Measurements from ENCODE around the gene SMTNL2.

The SMTNL2 gene

DNA sequence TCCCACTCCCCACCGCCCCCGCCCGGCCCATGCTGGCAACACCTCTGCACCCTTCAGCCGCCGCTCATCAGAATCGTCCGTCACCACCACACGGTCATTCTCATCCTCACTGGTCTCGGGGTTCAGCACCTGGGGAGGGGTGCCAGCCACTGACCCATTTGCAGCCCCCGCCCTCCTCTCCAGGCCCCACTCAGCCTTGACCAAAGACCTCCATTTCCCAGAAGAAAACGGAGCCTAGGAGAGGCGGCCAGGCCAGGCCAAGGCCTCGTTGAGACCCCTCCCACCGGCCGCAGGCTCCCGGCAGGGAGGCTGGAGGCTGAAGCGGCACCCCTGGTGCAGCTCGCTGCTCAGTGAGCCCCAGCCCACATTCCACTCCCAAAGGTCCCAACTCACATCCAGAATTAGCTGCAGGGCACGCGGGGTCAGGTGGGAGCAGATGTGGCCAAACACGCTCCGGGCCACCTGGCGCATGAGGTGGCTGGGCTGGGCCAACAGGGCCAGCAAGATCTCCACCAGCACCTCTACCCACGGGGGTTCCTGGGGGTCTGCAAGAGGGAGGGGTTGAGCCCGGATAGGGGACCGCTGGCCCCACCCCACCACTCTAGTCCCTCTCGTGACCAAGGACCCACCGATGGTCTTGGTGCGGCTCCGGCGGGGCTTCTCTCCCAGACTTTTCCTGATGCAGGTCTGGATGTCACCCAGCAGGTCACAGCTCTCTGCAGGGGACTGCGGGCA lies 38.9 kb upstream of the SMTNL2 start:
- no peak for DNase-seq (ENCODE audit: low read depth in 3 of 3)

DNA sequence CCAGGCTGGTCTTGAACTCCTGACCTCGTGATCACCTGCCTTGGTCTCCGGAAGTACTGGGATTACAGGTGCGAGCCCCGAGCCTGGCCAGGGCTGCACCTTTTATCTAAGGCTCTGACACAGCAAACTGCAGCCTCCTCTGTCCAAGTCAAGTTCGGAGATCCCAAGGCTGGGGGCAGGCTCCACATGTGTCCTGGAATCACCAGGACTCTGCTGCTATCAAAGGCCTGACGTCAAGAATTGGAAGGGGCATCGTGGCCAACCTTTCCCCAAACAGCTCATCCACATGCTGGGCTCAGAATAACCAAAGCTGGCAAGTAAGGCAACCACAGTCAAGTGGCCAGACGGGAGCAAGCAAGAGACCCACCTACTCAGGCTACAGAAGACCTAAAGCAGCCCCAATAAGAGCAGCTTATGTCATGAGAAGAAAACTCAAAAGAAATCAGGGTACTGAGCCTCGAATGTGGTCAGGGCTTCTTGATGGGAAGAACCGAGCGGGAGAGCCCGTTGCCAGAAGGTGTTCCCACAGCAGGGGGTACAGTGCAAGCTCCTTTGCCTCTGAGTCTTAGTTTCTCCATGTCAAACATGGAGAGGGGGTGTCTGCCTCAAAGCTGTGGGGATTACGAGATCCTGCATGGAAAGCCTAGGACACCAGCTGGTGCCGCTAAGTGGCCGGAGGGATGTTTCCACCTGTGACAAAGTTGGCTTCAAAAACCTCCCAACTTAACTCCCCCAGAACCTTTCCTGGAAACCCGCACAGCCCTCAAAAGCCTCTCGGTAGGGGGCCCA lies 37.0 kb upstream of the SMTNL2 start:
- no peak for DNase-seq (ENCODE audit: low read depth in 3 of 3)

DNA sequence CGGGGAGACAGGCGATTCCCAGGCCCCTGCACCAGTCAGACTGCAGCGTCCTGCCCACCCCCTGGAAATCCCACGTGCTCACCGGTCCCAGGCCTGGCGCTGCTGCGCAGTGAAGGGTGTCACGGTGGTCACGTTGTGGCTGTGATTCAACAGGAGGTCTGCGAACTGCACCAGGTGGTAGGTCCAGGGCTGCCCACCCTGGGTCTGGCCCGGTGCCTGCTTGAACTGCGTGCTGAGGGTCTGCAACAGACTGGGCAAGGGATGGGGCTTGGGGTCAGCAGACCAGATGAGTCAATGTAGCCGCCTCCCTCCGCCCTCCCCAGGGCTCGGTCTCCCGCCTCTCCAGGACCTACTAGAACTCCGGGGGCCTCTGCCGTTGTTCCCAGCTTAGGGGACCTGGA lies 36.3 kb upstream of the SMTNL2 start:
- no peak for DNase-seq (ENCODE audit: low read depth in 3 of 3)

DNA sequence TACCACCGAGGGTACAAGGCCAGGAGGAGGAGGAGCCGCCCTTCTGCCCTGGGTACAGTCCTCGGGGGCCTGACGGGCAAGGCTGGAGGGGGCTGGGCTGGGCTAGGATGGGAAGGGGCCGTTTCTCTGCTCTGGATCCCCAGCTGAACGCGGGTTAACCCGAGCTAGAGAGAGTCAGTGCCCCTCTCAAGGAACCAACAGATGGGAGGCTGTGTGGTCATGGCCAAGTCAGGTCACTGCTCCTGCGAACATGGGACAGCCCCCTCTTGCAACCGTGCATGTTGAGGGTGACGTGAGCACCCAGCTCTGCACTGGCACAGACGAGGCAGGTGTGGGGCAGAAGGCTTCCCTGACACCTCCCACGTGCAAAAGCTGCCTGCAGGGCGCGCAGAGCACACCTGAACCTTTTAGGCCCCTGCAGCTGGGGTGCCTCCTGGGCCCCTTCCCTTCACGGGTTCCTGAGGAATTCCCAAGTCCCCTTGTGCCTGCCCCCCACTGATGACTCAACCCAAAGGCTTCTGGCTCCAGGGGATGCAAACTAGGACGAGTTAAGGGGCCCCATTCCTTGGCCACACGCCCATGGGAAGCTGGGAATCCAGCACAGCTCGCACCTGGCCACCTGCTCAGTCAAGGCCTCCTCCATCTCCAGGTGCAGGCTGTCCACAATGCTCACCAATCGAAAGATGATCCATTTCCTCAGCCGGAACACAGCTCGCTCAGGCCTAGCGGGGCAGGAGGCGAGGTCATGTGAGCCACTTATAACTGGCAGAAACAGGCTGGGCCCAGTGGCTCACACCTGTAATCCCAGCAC lies 35.4 kb upstream of the SMTNL2 start:
- no peak for DNase-seq (ENCODE audit: low read depth in 3 of 3)

DNA sequence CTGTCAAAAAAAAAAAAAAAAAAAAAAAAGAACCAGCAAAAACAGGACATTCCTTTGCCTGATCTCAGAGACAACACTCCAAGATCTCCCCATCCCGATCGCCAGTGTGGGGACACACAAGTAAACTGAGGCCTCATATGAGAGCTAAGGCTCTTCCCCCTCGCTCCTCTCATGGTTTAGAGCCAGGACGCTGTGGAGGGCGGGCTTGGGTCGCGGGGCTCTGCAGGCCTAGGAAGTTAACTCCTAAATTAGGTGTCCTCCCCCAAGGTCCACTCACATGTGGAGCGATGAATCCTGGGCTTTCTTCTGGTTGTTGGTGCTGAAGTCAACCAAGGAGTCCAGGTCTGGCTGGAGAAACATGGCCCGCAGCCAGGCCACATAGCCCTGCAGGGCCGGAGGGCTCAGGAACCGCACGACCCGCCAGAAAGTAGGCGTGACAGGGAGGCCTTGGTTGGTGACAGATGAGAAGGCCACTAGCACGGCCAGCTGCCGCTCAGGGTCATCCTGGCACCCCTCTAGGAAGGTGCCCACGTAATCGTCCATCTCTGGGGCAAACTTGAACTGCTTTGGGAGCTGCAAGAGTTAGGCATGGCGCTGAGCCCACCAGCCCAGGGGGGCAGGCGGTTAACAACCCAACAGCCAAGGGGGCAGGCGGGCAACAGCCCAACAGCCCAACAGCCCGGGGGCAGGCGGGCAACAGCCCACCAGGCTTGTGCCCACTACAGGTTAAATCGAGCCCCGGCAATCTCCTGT lies 34.4 kb upstream of the SMTNL2 start:
- no peak for DNase-seq (ENCODE audit: low read depth in 3 of 3)

DNA sequence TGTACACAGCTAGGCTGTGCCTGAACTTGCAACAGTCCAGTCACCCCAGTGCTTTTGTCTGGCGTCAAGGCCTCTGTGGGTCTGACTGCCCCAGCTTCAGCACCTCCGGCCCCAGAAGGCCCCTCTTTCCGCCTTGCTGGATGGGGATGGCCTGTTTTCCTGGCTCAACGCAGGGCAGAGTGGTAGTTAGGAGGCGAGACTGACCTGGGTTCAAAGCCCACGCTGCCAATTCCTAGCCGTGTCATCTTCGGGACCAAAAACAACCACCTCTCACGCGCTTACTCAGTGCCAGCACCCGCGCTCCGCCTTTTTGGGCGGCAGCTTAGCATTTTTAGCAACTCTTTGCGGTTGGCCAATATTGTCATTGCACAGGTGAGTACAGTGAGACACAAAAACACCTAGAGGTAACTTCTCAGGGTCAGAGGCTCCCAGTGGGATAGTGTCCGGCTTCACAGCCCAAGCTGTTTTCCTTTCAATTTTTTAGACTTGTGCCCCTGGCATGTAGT lies 33.7 kb upstream of the SMTNL2 start:
- DNase-seq (ENCODE audit: low read depth in 3 of 3), result no peak

DNA sequence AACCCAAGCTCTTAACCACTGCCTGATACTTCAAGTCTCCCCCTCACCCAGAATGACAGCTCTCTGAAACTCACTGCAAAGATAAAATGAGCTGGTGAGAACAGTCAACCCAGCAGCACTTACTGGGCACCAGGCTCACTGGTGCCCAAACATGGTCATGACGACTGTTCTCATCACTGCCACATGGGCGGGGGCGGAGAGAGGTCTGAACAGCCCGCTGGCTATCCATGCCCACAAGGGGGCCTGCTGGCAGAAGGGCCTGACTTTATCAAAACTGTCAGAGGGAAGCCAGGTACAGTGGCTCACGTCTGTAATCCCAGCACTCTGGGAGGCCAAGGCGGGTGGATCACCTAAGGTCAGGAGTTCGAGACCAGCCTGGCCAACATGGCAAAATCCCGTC lies 33.2 kb upstream of the SMTNL2 start:
- no peak for DNase-seq (ENCODE audit: low read depth in 3 of 3)

DNA sequence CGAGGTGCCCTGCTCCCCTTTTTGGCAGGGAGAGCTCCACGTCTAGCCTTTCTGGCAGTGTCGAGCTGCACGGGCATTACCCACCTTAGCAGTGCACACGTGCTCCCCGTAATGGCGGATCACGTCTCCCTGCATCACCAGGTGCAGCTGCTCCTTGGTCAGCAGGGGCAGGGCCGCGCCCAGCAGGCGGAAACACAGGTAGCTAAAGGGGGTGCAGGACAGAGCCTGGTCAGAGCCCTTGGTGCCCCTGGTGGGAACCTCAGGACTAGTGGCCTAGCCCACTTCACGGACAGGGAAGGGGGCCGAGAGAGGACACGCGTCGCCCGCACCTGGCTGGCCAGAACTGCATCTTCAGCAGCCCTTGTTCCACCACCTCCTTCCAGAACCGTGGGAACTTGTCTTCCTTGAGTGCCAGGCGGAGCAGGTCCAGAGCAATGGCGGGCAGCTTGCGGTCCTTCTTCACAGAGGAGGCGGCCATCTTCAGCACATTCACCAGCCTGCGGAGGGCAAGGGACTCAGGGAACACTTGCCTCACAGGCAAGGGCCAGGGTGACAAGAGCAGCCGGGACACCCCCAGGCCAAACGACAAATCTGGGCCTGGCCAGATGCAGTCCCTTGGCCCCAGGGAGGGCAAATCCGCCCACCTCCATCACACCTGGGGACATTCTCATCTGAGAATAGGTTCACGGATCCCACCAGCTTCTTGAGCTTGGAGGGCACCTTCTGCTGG lies 32.4 kb upstream of the SMTNL2 start:
- no peak for DNase-seq (ENCODE audit: low read depth in 3 of 3)

DNA sequence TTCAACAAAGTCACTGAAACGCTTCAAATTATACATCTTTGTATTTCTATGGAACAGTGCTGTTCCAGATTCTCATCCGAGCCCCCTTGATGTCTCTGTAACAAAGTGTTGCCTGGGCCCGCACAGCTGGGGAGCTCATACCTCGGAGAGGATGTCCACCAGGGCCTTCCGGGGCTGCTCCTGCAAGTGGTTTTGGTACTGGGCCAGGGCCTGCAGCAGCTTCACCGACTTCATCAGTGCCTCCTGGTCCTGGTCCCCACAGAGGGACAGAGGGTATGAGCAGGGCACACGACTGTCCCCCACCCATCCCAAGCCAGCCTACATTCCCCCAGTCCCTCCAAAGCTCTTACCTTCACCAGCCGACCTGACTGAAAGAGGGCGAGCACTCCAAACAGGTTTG lies 30.7 kb upstream of the SMTNL2 start:
- DNase-seq (ENCODE audit: low read depth in 3 of 3), result no peak

DNA sequence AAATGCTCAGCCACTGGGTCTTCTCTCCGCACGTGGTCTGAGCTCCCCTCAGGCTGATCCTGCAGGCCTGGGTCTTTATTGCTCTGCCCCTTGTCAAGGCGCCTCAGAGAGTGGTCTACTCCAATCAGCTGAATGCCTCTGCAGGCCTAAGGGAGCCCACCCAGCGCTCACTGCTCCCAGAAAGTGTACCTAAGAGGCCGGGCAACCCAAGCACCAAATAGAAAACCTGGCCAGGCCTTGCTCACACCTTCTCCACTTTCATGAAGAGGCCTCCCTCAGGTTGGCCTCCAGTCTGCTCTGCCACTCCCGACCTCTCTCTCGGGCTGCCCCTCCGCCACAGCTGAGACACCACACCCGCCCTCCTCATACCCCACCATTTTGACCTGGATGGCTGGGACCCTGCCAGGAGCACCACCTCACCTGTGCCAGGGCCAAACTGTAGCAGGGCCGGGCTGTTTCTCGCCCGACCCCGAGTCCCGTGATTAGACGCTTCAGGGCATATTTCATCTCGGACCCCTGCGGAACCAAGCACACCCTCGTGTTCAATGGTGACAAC lies 29.8 kb upstream of the SMTNL2 start:
- no peak for DNase-seq (ENCODE audit: low read depth in 3 of 3)

DNA sequence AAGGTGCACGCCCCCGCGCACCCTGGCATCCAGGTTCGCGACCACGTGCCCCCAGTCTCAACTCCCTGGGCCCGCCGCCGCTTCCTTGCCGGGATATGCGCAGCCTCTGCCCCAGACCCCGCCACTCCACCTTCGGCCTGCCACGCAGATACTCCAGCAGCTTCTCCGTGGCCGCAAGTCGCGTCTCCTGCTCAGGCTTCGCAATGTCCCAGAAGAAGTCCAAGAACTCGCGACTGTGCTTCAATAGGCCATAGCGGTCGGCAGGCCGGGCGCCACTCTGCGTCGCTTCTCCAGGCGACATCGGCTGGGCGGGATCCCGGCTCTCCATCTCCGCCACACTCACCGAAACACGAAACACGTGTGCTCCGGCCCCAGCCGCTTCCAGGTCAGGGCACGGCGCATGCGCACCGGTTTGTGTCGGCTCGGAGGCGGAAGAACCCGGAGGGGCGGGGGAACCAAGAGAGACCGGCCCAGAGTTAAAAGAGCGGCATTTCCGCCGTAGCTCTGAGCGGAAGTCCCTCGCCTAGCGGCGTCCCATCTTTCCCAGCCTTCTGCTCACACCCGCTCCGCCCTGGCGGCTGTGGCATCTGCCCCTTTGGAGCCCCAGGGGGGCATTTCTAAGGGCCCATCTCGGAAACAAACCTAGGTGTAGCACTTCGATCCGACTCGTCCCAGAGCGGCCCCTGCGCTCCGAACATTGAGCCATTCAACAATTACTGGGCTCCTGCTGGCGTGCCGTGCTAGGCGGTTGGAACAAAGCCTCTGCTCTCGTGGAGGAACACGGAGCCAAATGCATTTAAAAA lies 29.1 kb upstream of the SMTNL2 start, which contains the start of gene MYBBP1A:
Gene MYBBP1A (minus strand): TSS at position 388 of the 803 bp plus-strand sequence. CDS start 60 bp downstream, at position 328.
- DNase-seq (ENCODE audit: low read depth in 3 of 3), result peak; percentile 94 to 97 (median 95)

DNA sequence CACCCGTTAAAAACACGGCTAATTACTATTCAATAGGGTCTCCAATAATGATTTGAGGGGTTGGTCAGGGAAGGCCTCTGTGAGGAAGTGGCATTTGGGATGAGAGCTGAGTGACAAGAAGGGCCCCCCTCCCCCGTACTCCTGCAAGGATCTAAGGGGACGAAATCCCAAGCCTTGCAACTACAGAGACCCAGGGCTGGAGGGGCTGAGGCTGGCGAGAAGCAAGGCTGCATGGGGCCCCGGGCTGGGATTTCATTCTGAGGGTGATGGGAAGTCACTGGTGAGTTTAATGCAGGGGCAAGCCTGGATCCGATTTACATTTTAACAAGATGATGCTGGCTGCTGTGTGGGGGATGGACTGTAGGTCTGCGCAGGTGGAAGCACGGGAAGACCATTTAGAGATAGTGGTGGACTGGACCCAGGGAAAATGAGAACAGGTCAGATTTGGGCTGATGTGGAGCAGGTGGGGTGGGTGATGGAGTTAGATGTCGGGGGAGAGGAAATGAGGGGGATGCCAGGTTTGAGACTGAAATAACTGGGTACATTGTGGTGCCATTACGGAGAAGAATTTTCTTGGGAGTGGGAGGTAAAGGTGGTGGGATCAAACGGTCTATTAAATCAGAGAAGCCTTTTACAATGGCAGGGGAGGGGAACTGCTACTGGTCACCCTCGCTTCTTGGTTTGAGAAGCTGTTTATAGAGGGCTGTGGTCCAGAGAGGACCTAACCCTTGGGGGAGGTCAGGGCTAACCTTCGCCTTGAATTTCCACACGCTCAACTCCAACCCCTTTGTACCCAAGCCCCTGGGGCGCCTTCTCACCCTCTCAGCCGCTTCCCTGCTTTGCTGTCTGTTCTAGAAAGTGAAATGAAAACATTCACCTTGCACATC lies 28.2 kb upstream of the SMTNL2 start:
- DNase-seq (ENCODE audit: low read depth in 3 of 3), result no peak

DNA sequence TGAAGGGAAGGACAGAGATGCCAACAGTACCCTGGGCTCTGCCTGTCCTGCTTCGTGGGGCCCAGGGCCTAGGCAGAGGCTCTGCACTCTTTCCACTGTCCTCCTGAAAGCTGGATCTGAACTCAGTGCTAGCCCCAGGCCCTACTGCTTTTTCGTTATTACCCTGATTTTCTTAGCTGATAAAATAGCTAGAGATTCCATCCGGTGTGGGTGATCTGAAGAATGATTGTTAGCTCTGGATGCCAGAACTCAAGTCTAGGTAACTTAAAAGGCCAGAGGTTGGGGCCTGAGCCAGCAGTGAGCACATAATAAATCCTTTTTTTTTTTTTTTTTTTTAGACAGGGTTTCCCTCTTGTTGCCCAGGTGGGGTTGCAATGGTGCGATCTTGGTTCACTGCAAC lies 27.3 kb upstream of the SMTNL2 start:
- no peak for DNase-seq (ENCODE audit: low read depth in 3 of 3)

DNA sequence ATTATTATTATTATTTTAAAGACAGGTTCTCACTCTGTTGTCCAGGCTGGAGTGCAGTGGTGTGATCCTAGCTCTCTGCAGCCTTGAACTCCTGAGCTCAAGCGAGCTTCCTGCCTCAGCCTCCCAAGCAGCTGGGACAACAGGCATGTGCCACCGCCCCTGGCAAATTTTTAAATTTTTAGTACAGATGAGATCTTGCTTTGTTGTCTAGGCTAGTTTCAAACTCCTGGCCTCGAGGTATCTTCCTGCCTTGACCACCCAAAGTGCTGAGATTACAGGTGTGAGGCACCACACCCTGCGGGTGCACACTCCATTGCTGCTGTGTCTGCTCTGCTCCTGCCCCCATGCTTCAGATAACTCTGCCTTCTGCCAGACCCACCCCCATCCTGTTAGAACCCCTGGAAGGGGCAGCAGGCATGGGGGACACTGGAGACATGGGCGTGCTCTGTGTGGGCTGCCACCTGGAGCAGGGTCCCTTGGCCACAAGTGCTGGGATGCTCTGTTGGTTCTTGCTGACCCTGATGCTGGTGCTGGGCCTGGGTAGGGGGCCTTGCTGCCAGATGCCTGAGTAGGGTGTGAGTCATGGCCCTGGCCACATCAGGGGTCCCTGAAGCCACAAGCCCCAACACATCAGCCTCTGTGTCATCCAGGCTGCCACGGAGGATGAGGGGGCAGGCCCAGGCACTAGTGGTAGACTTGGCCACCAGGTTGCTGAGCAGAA lies 26.5 kb upstream of the SMTNL2 start:
- DNase-seq (ENCODE audit: low read depth in 3 of 3), result no peak

DNA sequence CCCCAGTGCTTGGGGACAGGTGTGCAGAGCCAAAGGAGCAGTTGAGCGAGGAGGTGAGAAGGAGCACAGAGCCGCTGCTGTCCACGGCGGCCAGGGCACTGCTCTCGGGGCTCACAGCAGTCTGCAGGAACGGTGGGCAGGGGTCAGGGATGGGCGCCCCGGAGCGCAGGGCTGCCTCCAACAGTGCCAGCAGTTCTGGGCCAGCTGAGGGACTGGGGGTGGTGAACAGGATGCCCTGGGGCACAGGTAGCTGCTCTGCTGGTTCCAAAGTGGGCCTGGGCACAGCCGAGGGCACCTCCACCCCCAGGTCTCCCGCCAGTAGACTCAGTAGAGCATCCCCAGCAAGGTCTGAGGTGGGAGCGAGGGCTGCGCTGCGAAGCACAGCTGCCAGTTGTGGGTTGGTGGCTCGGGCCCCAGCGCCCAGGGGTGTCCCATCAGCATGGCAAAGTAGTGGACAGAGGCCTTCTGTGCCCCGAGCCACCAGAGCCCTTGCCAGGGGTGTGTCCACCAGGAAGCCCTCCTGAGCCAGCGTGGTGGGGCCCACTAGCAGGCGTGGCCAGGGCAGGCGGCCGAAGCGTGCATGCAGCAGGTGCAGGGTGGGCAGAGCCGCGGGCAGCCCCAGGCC lies 25.9 kb upstream of the SMTNL2 start:
- DNase-seq (ENCODE audit: low read depth in 3 of 3), result no peak

DNA sequence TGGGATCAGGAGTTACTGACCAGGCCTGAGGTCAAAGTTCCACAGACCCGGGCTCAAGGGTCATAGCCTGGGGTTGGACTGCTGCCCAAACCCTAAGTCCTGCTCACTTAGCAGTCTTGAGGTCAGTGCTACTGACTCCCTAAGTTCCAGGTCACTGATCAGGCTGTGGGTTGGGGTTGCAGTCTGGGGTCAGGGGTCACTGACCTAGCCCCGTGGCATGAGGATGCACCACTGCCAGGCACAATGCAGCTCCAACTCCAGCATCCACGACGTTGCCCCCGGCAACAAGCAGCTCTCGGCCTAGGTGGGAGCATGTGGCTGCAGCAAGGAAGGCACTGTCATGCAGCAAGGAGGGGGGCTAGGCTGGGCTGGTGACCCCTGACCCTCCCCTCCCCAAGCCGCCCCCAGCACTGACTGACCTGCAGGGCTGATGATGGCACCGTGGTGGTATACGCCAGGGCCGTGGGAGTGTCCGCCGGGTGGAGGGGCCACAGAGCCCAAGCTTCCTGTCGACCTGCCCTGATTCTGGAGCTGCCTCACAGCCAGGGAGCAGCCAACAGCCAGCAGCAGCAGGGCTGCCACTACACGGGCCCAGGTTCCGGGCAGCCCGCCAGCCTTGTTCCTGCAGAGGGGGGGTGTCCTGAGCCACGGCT lies 25.1 kb upstream of the SMTNL2 start:
- no peak for DNase-seq (ENCODE audit: low read depth in 3 of 3)

DNA sequence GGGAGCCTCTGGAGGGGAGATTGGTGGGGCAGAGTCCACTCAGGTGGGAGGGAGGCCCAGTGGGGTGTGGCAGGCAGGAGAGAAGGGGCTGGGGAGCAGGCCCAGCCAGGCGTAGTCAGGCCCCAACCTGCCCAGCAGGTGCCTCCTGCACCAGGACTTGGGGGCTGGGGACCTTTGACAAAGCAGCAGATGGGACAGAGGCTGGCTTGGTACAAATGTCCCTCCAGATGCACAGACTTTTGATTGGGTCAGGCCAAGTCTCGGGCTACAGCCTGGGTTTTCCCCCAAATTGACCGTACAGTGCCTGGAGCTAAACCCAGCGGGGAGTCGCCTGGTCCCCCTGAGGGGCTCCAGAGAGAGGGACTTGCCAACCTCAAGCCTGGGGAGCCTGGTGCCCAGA lies 24.4 kb upstream of the SMTNL2 start:
- DNase-seq (ENCODE audit: low read depth in 3 of 3), result no peak

Data from stimulated activated CD4-positive, alpha-beta T cell treated with anti-CD3 and anti-CD28 coated beads, TNF-alpha, amount 100 ng/mL, for 4 hours (primary cell).